SK-N-SH (cell line): Measurements from ENCODE around the gene RCSD1. TPM values are rescaled to one million over a fixed set of nuclear protein-coding genes. Genes with fewer than 3 reads are reported as not detected.

Experiments
- CTCF ChIA-PET: fragments of 300-600, 350-600 bp; formaldehyde crosslinking; extraction: SDS; loops from one replicate; lab custom pipeline; 2021; lab: Yijun Ruan, JAX
- POLR2A ChIA-PET: fragments of 350-600 bp; sonication (Branson Sonifier 250); formaldehyde crosslinking; extraction: SDS; loops from one replicate; lab custom pipeline; 2020; ENCODE audit warnings: antibody characterized with exemption, inconsistent platforms; lab: Yijun Ruan, JAX
- DNase-seq: peaks from one replicate; pipeline ENCODE4 v3.0.0; 2012
- H2AFZ ChIP-seq: fragments of 200-600 bp; sonication (generic); 2 replicates; pipeline ENCODE4 v1.8.1; 2016; ENCODE audit warnings: antibody characterized with exemption, mild to moderate bottlenecking, low read depth
- H3F3A ChIP-seq: fragments of 200-600 bp; sonication (generic); replicated peaks from 2 replicates; pipeline ENCODE3; 2016; ENCODE audit warnings: antibody characterized with exemption, mild to moderate bottlenecking; ENCODE audit not compliant: insufficient read depth
- H3K27ac ChIP-seq, 2 experiments: fragments of 200-500 bp in 1 of 2; fragments of 200-600 bp in 1 of 2; sonication (Bioruptor generic) in 1 of 2; sonication (generic), shearing (Covaris generic) in 1 of 2; 2 replicates each; pipeline versions ENCODE4 v1.5.1 to v1.6.1; 2014 to 2016; ENCODE audit warnings: low read depth in 2 of 2, inconsistent platforms in 1 of 2, low read length in 1 of 2, mild to moderate bottlenecking in 1 of 2, mixed read lengths in 1 of 2
- H3K27me3 ChIP-seq: fragments of 200-600 bp; sonication (generic), shearing (Covaris generic); 2 replicates; pipeline ENCODE4 v1.6.1; 2016; ENCODE audit warnings: mixed run types; ENCODE audit not compliant: insufficient read depth
- H3K36me3 ChIP-seq, 2 experiments: fragments of 200-500 bp in 1 of 2; fragments of 200-600 bp in 1 of 2; sonication (Bioruptor generic) in 1 of 2; sonication (generic) in 1 of 2; replicated peaks in 1 of 2; 2 replicates each; pipeline versions ENCODE3 to v1.5.1; 2014 to 2016; ENCODE audit warnings: low read length in 1 of 2, mild to moderate bottlenecking in 1 of 2; ENCODE audit not compliant: insufficient read depth in 2 of 2, control insufficient read depth in 1 of 2
- H3K4me1 ChIP-seq, 2 experiments: fragments of 200-500 bp in 1 of 2; fragments of 200-600 bp in 1 of 2; sonication (Bioruptor generic) in 1 of 2; sonication (generic), shearing (Covaris generic) in 1 of 2; 2 replicates each; pipeline versions ENCODE4 v1.5.1 to v1.6.1; 2014 to 2016; ENCODE audit warnings: low read depth in 1 of 2, low read length in 1 of 2, mixed run types in 1 of 2; ENCODE audit not compliant: insufficient read depth in 2 of 2, control insufficient read depth in 1 of 2
- H3K4me2 ChIP-seq: fragments of 200-600 bp; sonication (generic), shearing (Covaris generic); 2 replicates; pipeline ENCODE4 v1.6.1; 2017; ENCODE audit warnings: mixed run types
- H3K4me3 ChIP-seq, 2 experiments: fragments of 200-500 bp in 1 of 2; fragments of 200-600 bp in 1 of 2; sonication (Bioruptor generic) in 1 of 2; sonication (generic), shearing (Covaris generic) in 1 of 2; 2 replicates each; pipeline versions ENCODE4 v1.5.1 to v1.8.1; 2014 to 2016; ENCODE audit warnings: low read depth in 2 of 2, inconsistent platforms in 1 of 2, low read length in 1 of 2, mild to moderate bottlenecking in 1 of 2, mixed read lengths in 1 of 2, moderate library complexity in 1 of 2
- H3K79me2 ChIP-seq: fragments of 200-600 bp; sonication (generic); 2 replicates; pipeline ENCODE4 v1.8.1; 2017; ENCODE audit warnings: mild to moderate bottlenecking; ENCODE audit not compliant: insufficient read depth
- H3K9ac ChIP-seq: fragments of 200-600 bp; sonication (generic); 2 replicates; pipeline ENCODE4 v1.6.1; 2017; ENCODE audit warnings: mixed run types
- H3K9me2 ChIP-seq: fragments of 200-600 bp; sonication (generic); 2 replicates; pipeline ENCODE4 v1.6.1; 2017; ENCODE audit warnings: mixed run types
- H3K9me3 ChIP-seq: fragments of 200-600 bp; sonication (generic); 2 replicates; pipeline ENCODE4 v1.6.1; 2017; ENCODE audit warnings: mixed run types, mild to moderate bottlenecking, moderate library complexity
- H4K20me1 ChIP-seq: fragments of 200-600 bp; sonication (generic); 2 replicates; pipeline ENCODE4 v1.6.1; 2017; ENCODE audit warnings: mild to moderate bottlenecking, mixed run types; ENCODE audit not compliant: insufficient read depth
- GABPA ChIP-seq: IDR thresholded peaks from 2 replicates; pipeline ENCODE4 v1.4.0; 2012; ENCODE audit warnings: low read depth, mild to moderate bottlenecking
- MXI1 ChIP-seq: IDR thresholded peaks from 2 replicates; pipeline ENCODE4 v1.6.1; 2012; ENCODE audit warnings: mild to moderate bottlenecking, low read depth, low read length, improper control_type of control experiment
- PBX3 ChIP-seq: IDR thresholded peaks from 2 replicates; pipeline ENCODE4; 2012
- POLR2AphosphoS5 ChIP-seq: IDR thresholded peaks from 2 replicates; pipeline ENCODE4 v1.6.1; 2012; ENCODE audit warnings: low read depth, low read length
- RCOR1 ChIP-seq: fragments of 150-350 bp; IDR thresholded peaks from 2 replicates; pipeline ENCODE4 v1.6.1; 2017; ENCODE audit warnings: antibody characterized with exemption, low read length
- TAF1 ChIP-seq: IDR thresholded peaks from 2 replicates; pipeline ENCODE4 v1.6.1; 2012; ENCODE audit warnings: low read depth, mild to moderate bottlenecking, low read length, moderate library complexity, borderline replicate concordance
- USF2 ChIP-seq: fragments of 150-350 bp; IDR thresholded peaks from 2 replicates; pipeline ENCODE4 v1.6.1; 2017; ENCODE audit warnings: antibody characterized with exemption, low read length, low read depth, borderline replicate concordance
- WGBS: methylation state at CpG from one replicate; pipeline ENCODE4 v1.1.6; 2017; ENCODE audit warnings: low lambda C conversion rate; 5-methylcytosine and 5-hydroxymethylcytosine counted together
- polyA plus RNA-seq, 3 experiments: library from polyadenylated mRNA; depleted of rRNA; stranded (reverse); fragments of >200 nt; gene quantifications; 2 replicates each; pipeline ENCODE4 v1.2.3, GENCODE V29; 2012

RCSD1 gene
- polyA plus RNA-seq, 1 of the 3 experiments (the other 2 are of a cell fraction), result 0.02 TPM

- H2AFZ ChIP-seq, result peak overlapping the region; percentile 44
- peak overlapping the region; percentile 73 for H3K9ac ChIP-seq
- DNase-seq, result peak; percentile 86
- CTCF ChIA-PET, result interaction anchor here (0.7 to 1.8 kb wide), 3 partner anchors 9 to 81 kb away, joined by 3 to 8 read pairs (median 3); no protein-coding TSS in a partner anchor
- H3K27ac ChIP-seq, result peak overlapping the region; percentile 74 to 76
- WGBS, result 3% methylated on average over 5 of the region's 52 CpGs
- no peaks in the 10 kb centered on the region for H3K27me3 ChIP-seq
- H3K79me2 ChIP-seq, result peaks cover 53% of the 10 kb centered on the region
- H3K9me3 ChIP-seq, result no peaks in the 10 kb centered on the region
- TF ChIP-seq MXI1 (peak; percentile 54), POLR2AphosphoS5 (no peak)
- POLR2A ChIA-PET, result interaction anchor here (0.5 kb wide), 2 partner anchors 149 to 213 kb away, joined by 3 to 4 read pairs; no protein-coding TSS in a partner anchor
- H3K4me1 ChIP-seq, result peaks cover 11 to 22% of the 10 kb centered on the region in 2 experiments; a peak in 3 of 4 replicates
- no peaks in the 10 kb centered on the region for H3K36me3 ChIP-seq
- H3K9me2 ChIP-seq, result no peaks in the 10 kb centered on the region
- H3F3A ChIP-seq, result no peaks in the 10 kb centered on the region
- H3K4me2 ChIP-seq, result peak overlapping the region; percentile 83
- peaks cover 34% of the 10 kb centered on the region for H4K20me1 ChIP-seq
- peak overlapping the region; percentile 70 to 90 for H3K4me3 ChIP-seq
Measured at GRCh38 chr1:167722152-167722869, 92.3 kb downstream of the RCSD1 start.

GRCh38 chr1:167722870-167723251 is 92.8 kb downstream of the RCSD1 start:
- Histone ChIP-seq H3F3A (no peaks in the 10 kb centered on the region), H3K9me3 (no peaks in the 10 kb centered on the region), H3K36me3 (no peaks in the 10 kb centered on the region), H4K20me1 (peaks cover 38% of the 10 kb centered on the region), H2AFZ (peak overlapping the region; percentile 44), H3K4me2 (peak overlapping the region; percentile 83), H3K27me3 (no peaks in the 10 kb centered on the region), H3K27ac (peak overlapping the region; percentile 74 to 76; a peak in 3 of 4 replicates), H3K79me2 (peaks cover 59% of the 10 kb centered on the region), H3K9ac (peak overlapping the region; percentile 73), H3K4me3 (peak overlapping the region; percentile 70 to 90), H3K4me1 (peaks cover 11 to 22% of the 10 kb centered on the region in 2 experiments; a peak in 3 of 4 replicates), H3K9me2 (no peaks in the 10 kb centered on the region)
- ChIA-PET POLR2A (no interaction called here), CTCF (interaction anchor here (1.0 to 1.8 kb wide), 3 partner anchors 9 to 80 kb away, joined by 3 to 8 read pairs (median 4); no protein-coding TSS in a partner anchor)
- DNase-seq, result no peak
- WGBS, result 8% methylated on average over 4 of the region's 4 CpGs
- TF ChIP-seq PBX3, result no peak
- no peak for TF ChIP-seq RCOR1
- no peak for TF ChIP-seq GABPA
- TF ChIP-seq TAF1, result no peak
- TF ChIP-seq USF2, result no peak
